Smooth muscle cell of the umbilical artery (primary cell): ENCODE data around the gene ZNF888. TPM values are rescaled to one million over a fixed set of nuclear protein-coding genes. Genes with fewer than 3 reads are reported as not detected.

Experiments used
- total RNA-seq: library from RNA; depleted of rRNA; stranded (reverse); fragments of >200 nt; gene quantifications from 2 replicates; pipeline ENCODE4 v1.2.3, GENCODE V29; 2014

Gene ZNF888
- 4.2 and 6.6 TPM in 2 replicates for total RNA-seq

GRCh38 chr19:52922841-52923777, at the start of gene ZNF888:
ZNF888 (minus strand) TSS chr19:52923428; CDS start chr19:52917873, 5,555 bp downstream.

GRCh38 chr19:52962394-52963246, 39.4 kb upstream of the ZNF888 start, which contains the start of gene ZNF816:
ZNF816 (minus strand) TSS chr19:52962881; CDS start chr19:52956089, 6,792 bp downstream.

GRCh38 chr19:52897138-52897935, 25.9 kb downstream of the ZNF888 start, which contains the start of gene ZNF320:
ZNF320 (minus strand) TSS chr19:52897635; CDS start chr19:52890255, 7,380 bp downstream.

GRCh38 chr19:52857378-52858191, 65.6 kb downstream of the ZNF888 start, which contains the start of gene ZNF468:
ZNF468 (minus strand) TSS chr19:52857619; CDS start chr19:52854272, 3,347 bp downstream.

Other genes with a start within 250 kb of the ZNF888 start
- 14.6 and 19.5 TPM in 2 replicates for gene ZNF611, start 188.4 kb downstream of the ZNF888 start, total RNA-seq
- 3.0 and 3.7 TPM in 2 replicates for gene ZNF600, start 136.6 kb downstream of the ZNF888 start, total RNA-seq
- 16.9 and 24.8 TPM in 2 replicates for gene ZNF28, start 101.8 kb downstream of the ZNF888 start, total RNA-seq
- 25.6 and 27.6 TPM in 2 replicates for gene ZNF468, start 65.8 kb downstream of the ZNF888 start, total RNA-seq
- gene ZNF320, start 25.8 kb downstream of the ZNF888 start, total RNA-seq, result 16.0 and 24.2 TPM in 2 replicates
- 12.6 and 18.1 TPM in 2 replicates for gene ZNF816, start 39.5 kb upstream of the ZNF888 start, total RNA-seq
- 0.14 TPM in 1 of 2 replicates, not detected in the other for gene ERVV-1, start 90.5 kb upstream of the ZNF888 start, total RNA-seq
- 0.05 TPM in 1 of 2 replicates, not detected in the other for gene ERVV-2, start 121.3 kb upstream of the ZNF888 start, total RNA-seq
- 34.1 and 45.0 TPM in 2 replicates for gene ZNF160, start 180.0 kb upstream of the ZNF888 start, total RNA-seq
- gene ZNF415, start 209.5 kb upstream of the ZNF888 start, total RNA-seq, result 8.3 and 9.9 TPM in 2 replicates
- 6.8 and 9.3 TPM in 2 replicates for gene ZNF347, start 235.6 kb upstream of the ZNF888 start, total RNA-seq